AG09309 (cell line): ENCODE data around the gene PFDN1.

Experiments
- DNase-seq: peaks from one replicate; pipeline ENCODE4 v3.0.0-alpha.2; 2010; ENCODE audit warnings: low read depth
- H3K4me3 ChIP-seq: 2 replicates; pipeline ENCODE4 v1.5.1; 2011; ENCODE audit warnings: mild to moderate bottlenecking, low read depth, low read length, moderate library complexity; ENCODE audit not compliant: control insufficient read depth
- CTCF ChIP-seq: IDR thresholded peaks from 2 replicates; pipeline ENCODE4 v1.5.1; 2011; ENCODE audit warnings: mild to moderate bottlenecking, low read depth, low read length, inconsistent platforms; ENCODE audit not compliant: insufficient read depth, control insufficient read depth; ENCODE audit errors: missing control alignments

Gene PFDN1

DNA sequence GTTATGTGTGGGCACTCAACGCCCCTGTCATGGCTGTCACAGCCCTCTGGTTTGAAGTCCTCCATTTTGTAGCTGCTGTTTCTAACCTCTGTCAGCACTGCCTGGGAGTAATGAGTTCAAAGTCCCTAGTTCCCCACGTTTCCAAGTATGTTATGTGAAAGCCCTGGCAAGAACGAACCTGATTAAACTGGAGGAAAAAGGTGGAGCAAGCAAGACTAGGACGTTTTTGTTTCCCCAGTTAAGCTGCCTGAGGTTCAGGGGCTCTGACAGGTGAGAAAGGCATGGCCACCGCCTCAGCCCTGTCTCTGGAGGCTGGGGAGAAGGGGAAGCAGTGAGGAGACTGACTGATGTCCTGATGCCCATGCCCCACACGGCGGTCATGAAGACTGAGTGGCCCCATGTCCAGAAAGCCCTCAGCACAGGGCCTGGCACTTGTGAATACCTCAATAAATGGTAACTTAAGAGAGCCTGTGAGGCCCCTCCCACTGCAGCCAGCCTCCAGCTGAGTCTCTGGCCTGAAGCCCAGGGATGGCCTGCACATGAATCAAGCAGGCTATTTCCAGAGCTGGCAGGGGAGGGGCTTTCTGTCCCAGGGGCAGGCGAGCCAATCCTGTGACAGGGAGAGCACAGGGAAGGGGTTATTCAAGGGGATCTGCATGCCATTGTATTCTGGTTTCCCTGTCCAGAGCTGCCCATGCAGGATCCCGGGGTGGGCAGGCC, 61.8 kb downstream of the PFDN1 start:
- no peak for TF ChIP-seq CTCF
- no peak overlapping the region for H3K4me3 ChIP-seq
- DNase-seq, result peak; percentile 67

GRCh38 chr5:140239939-140240700, 62.8 kb downstream of the PFDN1 start:
- TF ChIP-seq CTCF, result peak; percentile 79
- no peak for DNase-seq

DNA sequence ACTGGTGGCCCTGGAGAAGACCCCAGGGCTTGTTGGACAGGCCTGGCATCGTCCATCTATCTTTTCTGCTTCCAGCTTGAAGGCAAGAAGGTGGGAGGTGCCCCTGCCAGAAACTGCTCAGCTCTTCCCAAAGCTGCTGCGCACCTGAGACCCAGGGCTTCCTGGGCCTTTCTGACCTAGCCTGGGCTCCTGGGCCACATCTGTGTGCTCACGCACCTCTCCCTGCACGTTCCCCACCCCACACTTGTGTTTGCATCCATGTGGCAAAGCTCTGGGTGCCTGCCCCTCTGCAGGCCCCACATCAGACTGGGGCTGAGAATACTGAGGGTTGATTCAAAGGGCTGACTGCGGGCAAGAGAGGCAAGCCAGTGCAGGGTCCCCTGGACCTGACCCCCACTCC, 63.4 kb downstream of the PFDN1 start:
- no peak for DNase-seq
- no peak overlapping the region for H3K4me3 ChIP-seq
- no peak for TF ChIP-seq CTCF

More at GRCh38 chr5:140239939-140240700, 62.8 kb downstream of the PFDN1 start:
- no peak overlapping the region for H3K4me3 ChIP-seq

DNA sequence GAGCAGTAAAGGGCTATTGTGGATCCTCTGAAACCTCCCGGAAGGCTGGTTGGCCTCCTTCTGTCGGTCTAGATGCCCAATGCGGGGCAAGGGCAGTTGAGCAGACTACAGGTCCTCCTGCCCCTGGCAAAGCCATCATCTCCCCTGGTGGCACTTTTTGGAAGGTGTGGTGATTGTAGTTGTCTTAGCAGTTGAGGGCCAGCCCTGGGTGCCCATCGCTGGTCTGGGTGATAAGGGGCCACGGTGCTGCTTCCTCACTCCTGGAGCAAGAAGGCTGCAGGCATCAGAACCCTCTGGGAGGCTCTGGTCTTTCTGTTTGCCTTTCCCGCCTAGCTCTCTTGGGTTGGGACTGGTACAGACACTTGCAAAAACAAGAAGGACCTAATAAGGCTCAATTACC, 64.1 kb downstream of the PFDN1 start:
- no peak overlapping the region for H3K4me3 ChIP-seq
- no peak for DNase-seq
- no peak for TF ChIP-seq CTCF

DNA sequence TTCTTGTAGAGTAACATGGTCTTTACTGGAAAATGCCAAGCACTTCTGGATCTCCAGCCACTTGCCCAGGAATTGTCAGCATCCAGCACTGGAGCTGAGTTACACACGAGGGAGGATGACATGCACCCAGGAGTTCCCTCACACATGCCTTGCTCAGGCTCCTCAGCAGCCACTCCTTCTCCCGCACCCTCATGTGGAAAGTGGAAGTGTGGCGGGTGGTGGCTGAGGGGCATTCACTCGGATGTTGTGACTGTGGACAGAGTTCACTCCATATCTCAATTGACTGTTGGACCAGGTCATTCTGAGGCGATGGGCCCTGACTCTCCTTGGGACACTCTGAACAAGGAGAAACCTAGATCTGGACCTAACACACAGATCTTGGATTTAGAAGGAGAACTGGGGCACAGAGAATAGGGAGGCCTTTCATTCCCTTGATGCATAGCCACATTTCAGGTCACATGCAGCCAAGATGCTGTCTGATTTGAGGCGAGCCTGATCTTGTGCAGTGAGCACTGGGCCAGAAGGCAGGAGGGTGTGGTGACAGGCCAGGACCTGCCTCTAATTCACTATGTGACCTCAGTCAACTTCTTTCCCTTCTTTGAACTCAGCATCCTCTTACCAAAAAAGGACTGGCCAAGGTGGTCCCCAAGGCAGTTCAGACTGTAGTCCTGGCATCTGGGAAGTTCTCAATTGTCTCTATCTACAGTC, 65.9 kb downstream of the PFDN1 start:
- no peak overlapping the region for H3K4me3 ChIP-seq
- TF ChIP-seq CTCF, result no peak
- DNase-seq, result no peak

DNA sequence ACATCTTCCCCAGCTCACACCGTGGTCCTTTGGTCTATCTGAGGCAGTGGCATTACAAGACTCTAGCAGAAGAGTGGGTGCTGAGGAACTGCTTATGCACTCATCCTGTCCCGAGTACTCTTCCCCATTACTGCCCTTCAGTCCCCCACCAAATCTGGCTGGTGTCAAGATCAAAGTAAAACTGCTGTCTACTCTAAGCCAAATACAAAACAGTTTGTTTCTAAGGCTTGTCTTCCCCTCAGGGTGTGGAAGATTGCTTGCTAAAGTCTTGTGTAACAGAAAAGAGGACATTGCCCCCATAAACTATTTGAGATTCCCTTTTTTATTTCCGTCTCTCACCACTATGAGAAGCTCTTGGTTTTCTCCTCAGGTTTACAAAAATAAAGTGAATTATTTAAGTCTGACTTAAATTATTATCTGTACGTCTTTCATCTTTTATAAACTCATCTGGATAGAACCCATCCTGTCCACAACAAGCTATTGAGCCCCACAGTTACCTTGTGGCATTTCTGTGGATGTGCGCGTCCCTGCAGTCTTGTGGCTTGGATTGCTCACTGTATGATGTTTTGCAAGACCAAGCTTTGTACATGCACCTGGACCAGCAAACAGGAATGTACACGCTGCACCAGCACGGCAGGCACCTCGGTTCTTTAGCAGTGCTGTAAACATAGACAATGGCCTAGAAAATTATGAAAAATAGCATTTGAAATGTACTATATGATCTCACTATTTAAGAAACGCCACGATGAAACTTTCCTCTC, 66.9 kb downstream of the PFDN1 start:
- TF ChIP-seq CTCF, result no peak
- H3K4me3 ChIP-seq, result no peak overlapping the region
- no peak for DNase-seq
